ENCODE data around the gene HMX2.

DNA sequence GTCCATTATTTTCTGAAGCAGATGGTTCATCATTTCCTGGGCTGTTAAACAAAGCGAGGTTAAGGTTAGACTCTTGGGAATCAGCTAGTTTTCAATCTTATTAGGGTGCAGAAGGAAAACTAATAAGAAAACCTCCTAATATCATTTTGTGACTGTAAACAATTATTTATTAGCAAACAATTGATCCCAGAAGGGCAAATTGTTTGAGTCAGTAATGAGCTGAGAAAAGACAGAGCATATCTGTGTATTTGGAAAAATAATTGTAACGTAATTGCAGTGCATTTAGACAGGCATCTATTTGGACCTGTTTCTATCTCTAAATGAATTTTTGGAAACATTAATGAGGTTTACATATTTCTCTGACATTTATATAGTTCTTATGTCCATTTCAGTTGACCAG, 16.4 kb downstream of the HMX2 start:
- TF ChIP-seq, protein P1, sequence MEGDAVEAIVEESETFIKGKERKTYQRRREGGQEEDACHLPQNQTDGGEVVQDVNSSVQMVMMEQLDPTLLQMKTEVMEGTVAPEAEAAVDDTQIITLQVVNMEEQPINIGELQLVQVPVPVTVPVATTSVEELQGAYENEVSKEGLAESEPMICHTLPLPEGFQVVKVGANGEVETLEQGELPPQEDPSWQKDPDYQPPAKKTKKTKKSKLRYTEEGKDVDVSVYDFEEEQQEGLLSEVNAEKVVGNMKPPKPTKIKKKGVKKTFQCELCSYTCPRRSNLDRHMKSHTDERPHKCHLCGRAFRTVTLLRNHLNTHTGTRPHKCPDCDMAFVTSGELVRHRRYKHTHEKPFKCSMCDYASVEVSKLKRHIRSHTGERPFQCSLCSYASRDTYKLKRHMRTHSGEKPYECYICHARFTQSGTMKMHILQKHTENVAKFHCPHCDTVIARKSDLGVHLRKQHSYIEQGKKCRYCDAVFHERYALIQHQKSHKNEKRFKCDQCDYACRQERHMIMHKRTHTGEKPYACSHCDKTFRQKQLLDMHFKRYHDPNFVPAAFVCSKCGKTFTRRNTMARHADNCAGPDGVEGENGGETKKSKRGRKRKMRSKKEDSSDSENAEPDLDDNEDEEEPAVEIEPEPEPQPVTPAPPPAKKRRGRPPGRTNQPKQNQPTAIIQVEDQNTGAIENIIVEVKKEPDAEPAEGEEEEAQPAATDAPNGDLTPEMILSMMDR (conservative IDR thresholded peaks at IDR 0.05 in 1 of 2, IDR thresholded peaks at IDR 0.05 in 1 of 2; ENCODE audit: low read depth in 1 of 2, low read length in 2 of 2) = no peak
- TF ChIP-seq EZH2 (IDR thresholded peaks at IDR 0.05; ENCODE audit: low read length, missing control alignments) = no peak

All from fibroblast of lung (primary cell).